BE2C (cell line): ENCODE results near the gene NANOS3.
"Not testable (repeated sequence)": the region's sequence is repeated elsewhere in the genome, so short reads cannot be mapped to it uniquely, and the experiment has no call there.

ENCODE experiments used
- DNase-seq: peaks from one replicate; pipeline ENCODE4 v3.0.0-alpha.2; 2020
- H3K27me3 ChIP-seq: fragments of 250-450 bp; sonication (Bioruptor Pico); 2 replicates; pipeline ENCODE4 v1.5.1; 2020; ENCODE audit warnings: mild to moderate bottlenecking
- H3K36me3 ChIP-seq: fragments of 250-450 bp; sonication (Bioruptor Pico); 2 replicates; pipeline ENCODE4 v1.5.1; 2020; ENCODE audit warnings: mild to moderate bottlenecking
- H3K4me1 ChIP-seq: fragments of 250-450 bp; sonication (Bioruptor Pico); 2 replicates; pipeline ENCODE4 v1.5.1; 2020
- H3K4me3 ChIP-seq: 2 replicates; pipeline ENCODE4 v1.5.1; 2011; ENCODE audit warnings: low read depth, low read length
- H3K9me3 ChIP-seq: fragments of 250-450 bp; sonication (Bioruptor Pico); 2 replicates; pipeline ENCODE4 v1.5.1; 2020
- CTCF ChIP-seq: IDR thresholded peaks from 2 replicates; pipeline ENCODE4 v1.5.1; 2012; ENCODE audit warnings: mild to moderate bottlenecking, low read depth, low read length

Gene NANOS3

DNA sequence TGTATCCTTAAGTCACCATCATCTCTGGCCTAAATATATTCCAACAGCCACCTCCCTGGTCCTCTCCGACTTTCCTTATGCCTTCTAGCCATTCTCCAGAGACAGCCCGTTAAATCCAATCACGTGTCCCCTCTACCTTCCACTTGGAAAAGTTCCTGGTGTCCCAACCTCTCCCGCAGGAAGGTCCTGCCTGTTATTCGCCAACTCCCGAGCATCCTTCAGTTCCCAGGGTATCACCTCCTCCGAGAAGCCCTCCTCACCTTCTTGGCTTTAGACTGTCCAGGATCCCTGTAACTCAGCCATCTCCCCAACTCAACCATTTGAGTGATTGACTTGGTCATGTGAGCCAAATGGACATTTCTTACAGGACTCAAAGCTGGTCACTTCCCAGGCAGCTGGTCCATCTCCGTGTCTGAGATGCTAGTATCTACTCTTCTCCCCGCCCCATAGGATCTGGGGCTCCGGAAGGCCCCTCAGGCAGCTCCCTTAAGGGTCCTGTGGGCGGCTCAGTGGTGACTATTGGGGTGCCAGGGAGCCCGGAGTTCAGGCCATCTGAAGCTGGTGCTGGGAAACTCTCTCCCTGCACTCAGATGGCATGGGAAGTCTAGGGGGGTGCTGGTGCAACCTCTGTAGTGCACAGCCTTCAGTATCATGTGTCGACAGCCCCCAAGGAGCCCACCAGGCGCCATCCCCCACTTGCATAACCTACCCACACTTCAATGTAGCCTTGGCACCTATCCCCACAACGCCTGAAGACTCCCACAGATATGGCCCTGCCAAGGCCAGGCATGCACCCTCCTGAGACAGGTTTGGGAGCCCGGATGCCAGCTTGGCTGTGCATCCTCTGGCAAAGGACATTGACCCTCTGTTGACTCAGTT lies 27.9 kb upstream of the NANOS3 start:
- H3K27me3 ChIP-seq, result no peaks in the 10 kb centered on the region
- H3K4me3 ChIP-seq, result no peak overlapping the region
- no peaks in the 10 kb centered on the region for H3K9me3 ChIP-seq
- no peaks in the 10 kb centered on the region for H3K36me3 ChIP-seq
- no peak for DNase-seq
- no peak for TF ChIP-seq CTCF
- peaks cover 23% of the 10 kb centered on the region for H3K4me1 ChIP-seq

DNA sequence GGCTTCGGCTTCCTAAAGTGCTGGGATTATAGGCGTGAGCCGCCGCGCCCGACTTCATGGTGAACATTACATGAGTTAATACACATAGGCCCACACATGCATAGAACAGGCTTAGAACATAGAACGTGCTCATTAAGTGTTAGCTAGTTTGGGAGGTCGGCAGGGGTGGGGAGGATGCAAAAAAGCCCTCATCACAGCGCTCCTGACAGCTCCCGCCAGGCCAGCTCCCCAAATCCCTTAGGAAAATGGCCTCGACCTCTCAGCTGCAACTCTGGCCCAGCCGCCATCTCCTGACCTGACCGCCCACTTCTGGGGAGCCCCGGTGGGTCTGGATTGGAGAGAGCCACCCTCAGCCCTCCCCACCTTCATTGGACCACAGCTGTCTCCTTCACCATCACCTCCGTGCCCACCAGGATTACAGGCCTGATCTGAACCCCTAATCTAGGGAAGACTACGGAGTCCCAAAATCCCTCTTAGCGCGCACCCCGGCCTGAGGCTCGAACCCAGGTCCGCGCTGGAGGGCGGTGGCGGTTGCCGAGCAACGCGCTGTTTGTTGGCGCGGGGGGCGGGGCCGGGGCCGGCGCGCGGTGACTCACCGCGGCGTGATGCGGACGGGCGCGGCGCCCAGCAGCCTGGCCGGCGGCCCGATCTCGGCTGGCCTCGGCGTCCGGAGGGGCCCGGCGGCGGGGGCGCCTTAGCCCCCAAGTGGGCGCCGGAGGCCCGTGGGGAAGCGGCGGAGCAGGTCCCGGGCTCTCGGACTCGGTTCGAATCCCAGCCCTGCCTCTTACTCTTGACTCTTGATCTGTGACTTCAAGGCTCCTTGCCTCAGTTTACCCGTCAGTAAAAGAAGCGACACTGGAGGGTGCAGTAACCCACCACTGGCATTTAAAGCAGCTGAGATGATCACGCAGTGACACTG lies 26.7 kb upstream of the NANOS3 start:
- DNase-seq, result peak; percentile 91
- TF ChIP-seq CTCF, result no peak
- Histone ChIP-seq H3K27me3 (no peaks in the 10 kb centered on the region), H3K4me1 (peaks cover 22% of the 10 kb centered on the region), H3K36me3 (no peaks in the 10 kb centered on the region), H3K9me3 (no peaks in the 10 kb centered on the region), H3K4me3 (peak overlapping the region; percentile 22)

- TF ChIP-seq CTCF, result no peak
- Histone ChIP-seq H3K9me3 (no peaks in the 10 kb centered on the region), H3K27me3 (no peaks in the 10 kb centered on the region), H3K4me1 (peaks cover 20% of the 10 kb centered on the region), H3K4me3 (peak overlapping the region; percentile 22; the same call in 1 of the 2 replicates), H3K36me3 (no peaks in the 10 kb centered on the region)
- DNase-seq, result no peak
These were observed 25.8 kb upstream of the NANOS3 start for GRCh38 chr19:13850910-13851733.

- DNase-seq, H3K4me3 ChIP-seq: not testable (repeated sequence)
- H3K4me1 ChIP-seq, result peaks cover 14% of the 10 kb centered on the region
These were observed 25.2 kb upstream of the NANOS3 start for GRCh38 chr19:13851734-13852114.

GRCh38 chr19:13852171-13852707 lies 24.7 kb upstream of the NANOS3 start:
- not testable (repeated sequence) for H3K4me3 ChIP-seq, H3K9me3 ChIP-seq, DNase-seq, H3K36me3 ChIP-seq, H3K27me3 ChIP-seq
- peaks cover 10% of the 10 kb centered on the region for H3K4me1 ChIP-seq

More at GRCh38 chr19:13851734-13852114, 25.2 kb upstream of the NANOS3 start:
- H3K9me3 ChIP-seq, H3K36me3 ChIP-seq, H3K27me3 ChIP-seq: not testable (repeated sequence)

DNA sequence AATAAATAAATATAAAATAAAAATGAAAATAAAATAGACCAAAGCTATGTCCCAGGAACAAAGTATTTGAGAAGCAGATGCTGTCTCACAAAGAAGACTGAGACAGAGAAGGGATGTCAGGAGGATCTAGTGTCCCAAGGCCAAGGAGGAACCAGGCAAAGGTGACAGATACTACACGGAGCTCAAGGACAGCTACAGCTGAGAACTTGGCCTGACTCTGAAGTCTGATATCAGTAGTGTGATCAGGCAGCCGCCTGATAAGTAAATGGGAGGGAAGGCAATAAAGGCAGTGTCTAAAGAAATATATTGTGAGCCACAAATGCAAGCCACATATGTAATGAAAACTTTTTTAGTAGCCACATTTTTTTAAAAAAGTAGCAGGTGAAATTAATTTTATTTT lies 20.4 kb upstream of the NANOS3 start:
- no peaks in the 10 kb centered on the region for H3K36me3 ChIP-seq
- H3K9me3 ChIP-seq, result no peaks in the 10 kb centered on the region
- peaks cover 1% of the 10 kb centered on the region for H3K4me1 ChIP-seq
- H3K4me3 ChIP-seq, result no peak overlapping the region
- no peak for DNase-seq
- no peak for TF ChIP-seq CTCF
- H3K27me3 ChIP-seq, result no peaks in the 10 kb centered on the region
